ENCODE measurements around the gene BCL6.
A peak's percentile ranks its signal among the peaks of the same experiment; 100 is the strongest.

The BCL6 gene

DNA sequence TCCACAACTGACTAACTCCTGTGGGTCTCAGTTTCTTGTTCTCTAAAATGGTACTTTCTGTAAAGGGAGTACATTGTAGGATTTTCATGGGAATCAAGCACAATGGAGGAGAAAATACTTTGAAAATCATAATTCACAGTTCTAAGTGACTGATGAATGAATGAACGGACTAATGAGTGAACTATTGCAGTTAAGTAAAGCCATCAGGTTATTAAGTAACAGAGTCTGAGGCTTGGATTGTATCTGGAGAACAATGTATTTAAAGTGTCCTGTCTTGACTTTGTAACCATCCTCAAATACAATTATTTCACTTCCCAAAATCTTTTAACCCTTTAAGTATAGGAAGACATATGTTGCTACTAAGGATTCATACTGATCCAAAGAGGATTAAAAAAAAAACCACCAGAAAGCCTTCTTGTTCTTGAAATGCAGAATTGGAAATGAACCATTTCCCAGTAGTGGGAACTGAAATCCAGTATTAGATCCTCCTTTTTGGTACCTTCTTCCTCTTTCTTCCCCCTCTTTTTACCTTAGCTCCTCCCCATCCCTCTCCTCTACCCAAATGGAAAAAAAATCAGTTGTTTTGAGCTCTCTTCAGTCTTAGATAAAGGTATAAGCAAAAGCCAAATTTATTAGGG, 13.2 kb upstream of the BCL6 start:
- TF ChIP-seq, protein P1, sequence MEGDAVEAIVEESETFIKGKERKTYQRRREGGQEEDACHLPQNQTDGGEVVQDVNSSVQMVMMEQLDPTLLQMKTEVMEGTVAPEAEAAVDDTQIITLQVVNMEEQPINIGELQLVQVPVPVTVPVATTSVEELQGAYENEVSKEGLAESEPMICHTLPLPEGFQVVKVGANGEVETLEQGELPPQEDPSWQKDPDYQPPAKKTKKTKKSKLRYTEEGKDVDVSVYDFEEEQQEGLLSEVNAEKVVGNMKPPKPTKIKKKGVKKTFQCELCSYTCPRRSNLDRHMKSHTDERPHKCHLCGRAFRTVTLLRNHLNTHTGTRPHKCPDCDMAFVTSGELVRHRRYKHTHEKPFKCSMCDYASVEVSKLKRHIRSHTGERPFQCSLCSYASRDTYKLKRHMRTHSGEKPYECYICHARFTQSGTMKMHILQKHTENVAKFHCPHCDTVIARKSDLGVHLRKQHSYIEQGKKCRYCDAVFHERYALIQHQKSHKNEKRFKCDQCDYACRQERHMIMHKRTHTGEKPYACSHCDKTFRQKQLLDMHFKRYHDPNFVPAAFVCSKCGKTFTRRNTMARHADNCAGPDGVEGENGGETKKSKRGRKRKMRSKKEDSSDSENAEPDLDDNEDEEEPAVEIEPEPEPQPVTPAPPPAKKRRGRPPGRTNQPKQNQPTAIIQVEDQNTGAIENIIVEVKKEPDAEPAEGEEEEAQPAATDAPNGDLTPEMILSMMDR (IDR thresholded peaks at IDR 0.05), result no peak

- TF ChIP-seq, protein P1 (IDR thresholded peaks at IDR 0.05), result no peak
Observed at GRCh38 chr3:187753516-187753915, 8.2 kb upstream of the BCL6 start.

- TF ChIP-seq, protein P1 (IDR thresholded peaks at IDR 0.05), result no peak
Observed at GRCh38 chr3:187750513-187751123, 5.3 kb upstream of the BCL6 start.

DNA sequence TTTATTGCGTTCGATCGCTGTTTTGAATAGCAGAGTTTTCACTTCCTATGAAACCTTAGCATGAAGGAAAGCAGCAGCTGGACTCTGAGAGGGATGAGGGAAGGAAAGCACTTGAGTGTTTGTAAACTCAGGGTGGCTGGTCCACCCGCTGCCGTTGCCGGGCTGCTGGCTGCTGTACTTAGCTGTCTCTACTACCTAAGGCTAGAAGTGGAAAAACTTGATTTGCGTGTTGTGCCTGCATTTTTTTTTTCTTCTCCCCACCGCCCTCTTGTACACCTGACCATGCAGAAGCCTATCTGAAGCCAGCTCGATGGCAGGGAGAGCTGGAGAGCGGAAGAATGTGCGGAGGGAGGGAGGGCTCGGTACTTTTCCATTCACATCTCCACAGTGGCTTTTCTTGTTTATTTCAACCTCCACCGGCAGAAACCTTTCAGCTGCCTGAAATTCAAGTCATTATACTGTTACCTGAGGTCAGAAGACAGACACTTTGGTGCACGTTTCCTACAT, 4.8 kb upstream of the BCL6 start:
- TF ChIP-seq, protein P1 (IDR thresholded peaks at IDR 0.05), result no peak

- TF ChIP-seq, protein P1 (IDR thresholded peaks at IDR 0.05), result peak; percentile 96
Observed at GRCh38 chr3:187748050-187748481, 2.8 kb upstream of the BCL6 start.

GRCh38 chr3:187747506-187747905, 2.2 kb upstream of the BCL6 start:
- TF ChIP-seq, protein P1 (IDR thresholded peaks at IDR 0.05), result no peak

DNA sequence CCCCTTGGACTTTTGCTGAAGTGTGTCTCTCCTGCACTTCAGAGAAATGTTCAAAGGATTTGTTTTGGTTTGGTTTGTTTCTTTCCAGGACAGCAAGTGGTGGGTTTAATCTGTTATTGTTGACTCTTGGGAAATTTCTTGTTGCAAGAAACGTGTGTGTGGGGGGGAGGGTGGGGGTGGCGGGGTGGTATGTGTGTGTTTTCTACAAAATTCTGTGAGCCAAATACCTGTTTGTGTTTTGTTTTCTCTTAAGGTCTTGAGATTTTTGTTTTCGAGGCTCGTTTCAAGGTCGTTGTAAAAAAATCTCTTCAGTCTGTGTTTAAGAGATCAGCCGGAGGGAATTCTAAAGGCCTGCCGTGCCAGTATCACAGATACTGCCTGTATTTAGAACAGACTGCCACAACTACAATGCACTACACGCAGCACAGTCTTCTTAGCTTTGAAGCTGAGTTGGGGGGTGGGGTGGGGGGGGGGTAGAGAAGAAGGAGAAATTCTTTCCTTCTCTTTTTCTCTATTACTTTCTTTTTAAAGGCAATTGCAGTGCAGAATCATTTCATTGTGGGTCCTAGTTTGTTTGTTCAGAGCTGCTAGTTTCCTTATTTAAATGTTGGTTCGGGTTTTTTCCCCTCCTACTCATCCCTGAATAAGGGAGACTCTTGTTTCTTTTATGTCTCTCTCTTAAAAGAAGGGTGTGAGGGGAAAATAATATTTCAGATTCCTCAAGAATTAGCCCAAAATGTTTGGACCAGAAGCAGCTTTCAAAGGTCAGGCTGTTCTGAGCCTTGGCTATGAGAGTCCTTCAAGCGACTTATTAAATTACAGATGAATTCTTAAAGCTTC, 1.4 kb upstream of the BCL6 start:
- TF ChIP-seq, protein P1 (IDR thresholded peaks at IDR 0.05), result no peak

Data from LNCAP (cell line).